Body of pancreas (tissue), 4 donors: ENCODE results near the gene TNFSF15. TPM values are rescaled to one million over a fixed set of nuclear protein-coding genes. Genes with fewer than 3 reads are reported as not detected.

ENCODE experiments used
- ATAC-seq: fragments of 150-250 bp; one replicate; pipeline ENCODE4 v1.9.1; 2016
- DNase-seq, 4 donors: peaks; one replicate each; pipeline ENCODE4 v3.0.0-alpha.2; 2019
- H3K27ac ChIP-seq, 4 donors: fragments of 200-600 bp; sonication (generic); 1 replicate in 3 of 4; 2 replicates in 1 of 4; pipeline versions ENCODE4 v1.5.1 to v1.6.1; 2016 to 2019; ENCODE audit warnings: mild to moderate bottlenecking in 1 of 4, mixed read lengths in 1 of 4, moderate library complexity in 1 of 4
- H3K27me3 ChIP-seq, 2 donors: fragments of 200-600 bp; sonication (generic); one replicate each; pipeline ENCODE4 v1.6.0; 2016; ENCODE audit warnings: mild to moderate bottlenecking in 1 of 2
- H3K36me3 ChIP-seq, 2 donors: fragments of 200-600 bp; sonication (generic); replicated peaks in 1 of 2; 2 replicates each; pipeline ENCODE4 v1.5.1; 2016; ENCODE audit warnings: low read depth in 2 of 2; ENCODE audit not compliant: insufficient read depth in 1 of 2
- H3K4me1 ChIP-seq: fragments of 200-600 bp; sonication (generic); one replicate; pipeline ENCODE4 v1.6.0; 2016
- H3K4me3 ChIP-seq, 2 donors: fragments of 200-600 bp; sonication (generic); 1 replicate in 1 of 2; 2 replicates in 1 of 2; pipeline ENCODE4 v1.5.1; 2016 to 2019
- H3K9me3 ChIP-seq, 3 donors: fragments of 200-600 bp; sonication (generic); 1 replicate in 2 of 3; 2 replicates in 1 of 3; pipeline ENCODE4 v1.5.1; 2016
- CTCF ChIP-seq, 7 experiments: fragments of 450-650 bp in 4 of 7; fragments of 200-600 bp in 3 of 7; sonication (generic) in 3 of 7; IDR thresholded peaks; one replicate each; pipeline ENCODE4 v1.5.1; 2016 to 2019; ENCODE audit warnings: antibody characterized with exemption in 7 of 7
- POLR2A ChIP-seq, 3 donors: fragments of 450-650 bp; IDR thresholded peaks; one replicate each; pipeline ENCODE4 v1.6.1; 2016; ENCODE audit warnings: antibody characterized with exemption in 3 of 3, mild to moderate bottlenecking in 2 of 3
- WGBS, 2 donors: methylation state at CpG; one replicate each; pipeline ENCODE4 v1.1.5; 2017; 5-methylcytosine and 5-hydroxymethylcytosine counted together
- intact Hi-C: fragments of 100-400 bp; cut with DNase I; formaldehyde crosslinking; loops from one replicate; pipeline ENCODE4 v1.15.1; 2023
- total RNA-seq, 2 donors: library from RNA; depleted of rRNA; stranded (reverse); fragments of >200 nt; gene quantifications; one replicate each; pipeline ENCODE4 v1.1.0, GENCODE V29; 2016

TNFSF15 gene
- total RNA-seq, 2 donors from 2014 or later = 0.26 TPM; not detected in 1

- intact Hi-C loops = no loop called here
- 59 to 68% methylated on average over 2 of the region's 2 CpGs for WGBS, 2 donors
- Histone ChIP-seq H3K27me3 (no peaks in the 10 kb centered on the region), H3K36me3 (no peaks in the 10 kb centered on the region), H3K4me1 (no peaks in the 10 kb centered on the region), H3K9me3 (no peaks in the 10 kb centered on the region), H3K27ac (no peak overlapping the region), H3K4me3 (no peak overlapping the region)
- ATAC-seq (no peak), DNase-seq (no peak)
- TF ChIP-seq CTCF (IDR thresholded peaks at IDR 0.05) (no peak), POLR2A (IDR thresholded peaks at IDR 0.05) (no peak)
Observed at GRCh38 chr9:114827641-114828302, 21.9 kb upstream of the TNFSF15 start.

- no peak for ATAC-seq
- intact Hi-C loops = no loop called here
- H3K27ac ChIP-seq = no peak overlapping the region
- H3K9me3 ChIP-seq = no peaks in the 10 kb centered on the region
- H3K4me3 ChIP-seq = no peak overlapping the region
- H3K4me1 ChIP-seq = no peaks in the 10 kb centered on the region
- DNase-seq = no peak
- H3K27me3 ChIP-seq = no peaks in the 10 kb centered on the region
- TF ChIP-seq POLR2A (IDR thresholded peaks at IDR 0.05) (no peak), CTCF (IDR thresholded peaks at IDR 0.05) (no peak)
- WGBS, 2 donors = 53 to 65% methylated on average over 3 of the region's 3 CpGs
- no peaks in the 10 kb centered on the region for H3K36me3 ChIP-seq
Observed at GRCh38 chr9:114826431-114826830, 20.6 kb upstream of the TNFSF15 start.

- Histone ChIP-seq H3K36me3 (no peaks in the 10 kb centered on the region), H3K4me3 (no peak overlapping the region), H3K27me3 (no peaks in the 10 kb centered on the region), H3K9me3 (no peaks in the 10 kb centered on the region), H3K27ac (no peak overlapping the region), H3K4me1 (no peaks in the 10 kb centered on the region)
- intact Hi-C loops = no loop called here
- ATAC-seq = no peak
- DNase-seq = no peak
- no peak for TF ChIP-seq CTCF (IDR thresholded peaks at IDR 0.05)
- no peak for TF ChIP-seq POLR2A (IDR thresholded peaks at IDR 0.05)
- WGBS, 2 donors = 55 to 57% methylated on average over 4 of the region's 4 CpGs
Observed at GRCh38 chr9:114825126-114825795, 19.4 kb upstream of the TNFSF15 start.

GRCh38 chr9:114824110-114824509, 18.3 kb upstream of the TNFSF15 start:
- Histone ChIP-seq H3K36me3 (no peaks in the 10 kb centered on the region), H3K4me1 (no peaks in the 10 kb centered on the region), H3K4me3 (no peak overlapping the region), H3K9me3 (no peaks in the 10 kb centered on the region), H3K27ac (no peak overlapping the region), H3K27me3 (no peaks in the 10 kb centered on the region)
- WGBS, 2 donors = 13 to 14% methylated on average over 1 of the region's 1 CpG
- no peak for TF ChIP-seq POLR2A (IDR thresholded peaks at IDR 0.05)
- DNase-seq (no peak), ATAC-seq (no peak)
- intact Hi-C loops = no loop called here

- 67 to 94% methylated on average over 1 of the region's 1 CpG for WGBS, 2 donors
- intact Hi-C loops = no loop called here
- no peak for ATAC-seq
Observed at GRCh38 chr9:114823441-114823840, 17.6 kb upstream of the TNFSF15 start.

More at GRCh38 chr9:114823441-114823840, 17.6 kb upstream of the TNFSF15 start:
- Histone ChIP-seq H3K9me3 (no peaks in the 10 kb centered on the region), H3K27ac (no peak overlapping the region), H3K4me3 (no peak overlapping the region), H3K36me3 (no peaks in the 10 kb centered on the region), H3K27me3 (no peaks in the 10 kb centered on the region), H3K4me1 (no peaks in the 10 kb centered on the region)
- no peak for DNase-seq
- TF ChIP-seq CTCF (IDR thresholded peaks at IDR 0.05) = no peak
